Psoas muscle (tissue), 8 donors: ENCODE data around the gene GRK1. TPM values are rescaled to one million over a fixed set of nuclear protein-coding genes. Genes with fewer than 3 reads are reported as not detected.

Experiments used
- ATAC-seq, 4 donors: fragments of 200-7000 bp; cut with Tn5 transposase; one replicate each; pipeline ENCODE4 v1.9.1; 2020; ENCODE audit warnings: moderate library complexity in 3 of 4, mild to moderate bottlenecking in 2 of 4
- DNase-seq, 2 donors: peaks; one replicate each; pipeline ENCODE4 v3.0.0-alpha.2; 2020
- H3K27ac ChIP-seq: fragments of 200-600 bp; one replicate; pipeline ENCODE4 v1.8.0; 2022
- H3K27me3 ChIP-seq, 3 donors: fragments of 200-600 bp in 1 of 3; one replicate each; pipeline versions ENCODE4 v1.6.1 to v1.8.0; 2013 to 2022; ENCODE audit warnings: low read length in 2 of 3, mild to moderate bottlenecking in 2 of 3, moderate library complexity in 1 of 3; ENCODE audit not compliant: insufficient read depth in 3 of 3
- H3K36me3 ChIP-seq, 2 donors: fragments of 200-600 bp in 1 of 2; one replicate each; pipeline versions ENCODE4 v1.6.1 to v1.8.0; 2013 to 2022; ENCODE audit warnings: low read depth in 1 of 2, mild to moderate bottlenecking in 1 of 2, moderate library complexity in 1 of 2; ENCODE audit not compliant: insufficient read depth in 1 of 2
- H3K4me1 ChIP-seq: fragments of 200-600 bp; one replicate; pipeline ENCODE4 v1.8.0; 2022
- H3K4me3 ChIP-seq: fragments of 200-600 bp; one replicate; pipeline ENCODE4 v1.8.0; 2022; ENCODE audit warnings: mild to moderate bottlenecking
- H3K9me3 ChIP-seq: fragments of 200-600 bp; one replicate; pipeline ENCODE4 v1.8.0; 2022
- CTCF ChIP-seq: fragments of 200-600 bp; IDR thresholded peaks from one replicate; pipeline ENCODE4 v1.8.0; 2022; ENCODE audit warnings: antibody characterized with exemption
- WGBS, 3 donors: extraction: QIAGEN DNeasy Blood & Tissue Kit; methylation state at CpG; one replicate each; pipeline versions ENCODE4 v1.1.6 to v1.1.7; 2013; 5-methylcytosine and 5-hydroxymethylcytosine counted together
- intact Hi-C, 2 donors: fragments of 100-400 bp; cut with DNase I; formaldehyde crosslinking; loops; one replicate each; pipeline versions ENCODE4 v1.11.0 to v1.14.2; 2022
- polyA plus RNA-seq, 3 donors: library from polyadenylated mRNA; stranded (reverse); fragments of 200-250 nt; gene quantifications; one replicate each; pipeline ENCODE4 v1.2.3, GENCODE V29; 2013
- total RNA-seq, 4 donors: library from RNA; stranded (reverse); fragmentation: NEBNext Ultra II Directional in 2 of 4; extraction: Animal tissue kit (Norgen Biotek cat#: 25700) in 2 of 4; gene quantifications; one replicate each; pipeline versions ENCODE4 v1.2.1 to v1.2.4, GENCODE V29; 2021 to 2023
- donor health status: healthy with polysubstance abuse.
- donor health status: DM: no; HTN: no; CAD: no; lungs with moderate emphysema.
- donor health status: Bipolar disorder and iron deficiency.
- donor health status: healthy.
- donor health status: DM: yes; HTN: yes; CAD: no.
- donor health status: DM: no; HTN: no; CAD: no.
- donor health status: DM: no; HTN: no; CAD: no.
- donor health status: DM: yes; HTN: yes; CAD: no.

GRK1 gene
- total and polyA plus RNA-seq, 7 donors, result 0.10 TPM; not detected in 6

- Histone ChIP-seq H3K27ac (no peak overlapping the region), H3K4me1 (no peaks in the 10 kb centered on the region), H3K4me3 (no peak overlapping the region), H3K36me3 (no peaks in the 10 kb centered on the region), H3K9me3 (no peaks in the 10 kb centered on the region), H3K27me3 (peaks cover 0 to 28% (median 2%) of the 10 kb centered on the region in 3 donors)
- intact Hi-C loops, result no loop called here
- ATAC-seq, result no peak
- no peak for DNase-seq
- 87 to 89% (median 89%) methylated on average over 32 of the region's 32 CpGs for WGBS, 3 donors
- TF ChIP-seq CTCF, result no peak
These were observed 64.5 kb downstream of the GRK1 start for GRCh38 chr13:113731192-113732175.

- no peak for DNase-seq
- no peak for TF ChIP-seq CTCF
- Histone ChIP-seq H3K4me1 (no peaks in the 10 kb centered on the region), H3K27me3 (peaks cover 0 to 33% (median 2%) of the 10 kb centered on the region in 3 donors), H3K9me3 (no peaks in the 10 kb centered on the region), H3K36me3 (no peaks in the 10 kb centered on the region), H3K27ac (no peak overlapping the region), H3K4me3 (no peak overlapping the region)
- 80 to 88% (median 86%) methylated on average over 29 of the region's 29 CpGs for WGBS, 3 donors
- no peak for ATAC-seq
- intact Hi-C loops, result no loop called here
These were observed 65.3 kb downstream of the GRK1 start for GRCh38 chr13:113732176-113732960.

DNA sequence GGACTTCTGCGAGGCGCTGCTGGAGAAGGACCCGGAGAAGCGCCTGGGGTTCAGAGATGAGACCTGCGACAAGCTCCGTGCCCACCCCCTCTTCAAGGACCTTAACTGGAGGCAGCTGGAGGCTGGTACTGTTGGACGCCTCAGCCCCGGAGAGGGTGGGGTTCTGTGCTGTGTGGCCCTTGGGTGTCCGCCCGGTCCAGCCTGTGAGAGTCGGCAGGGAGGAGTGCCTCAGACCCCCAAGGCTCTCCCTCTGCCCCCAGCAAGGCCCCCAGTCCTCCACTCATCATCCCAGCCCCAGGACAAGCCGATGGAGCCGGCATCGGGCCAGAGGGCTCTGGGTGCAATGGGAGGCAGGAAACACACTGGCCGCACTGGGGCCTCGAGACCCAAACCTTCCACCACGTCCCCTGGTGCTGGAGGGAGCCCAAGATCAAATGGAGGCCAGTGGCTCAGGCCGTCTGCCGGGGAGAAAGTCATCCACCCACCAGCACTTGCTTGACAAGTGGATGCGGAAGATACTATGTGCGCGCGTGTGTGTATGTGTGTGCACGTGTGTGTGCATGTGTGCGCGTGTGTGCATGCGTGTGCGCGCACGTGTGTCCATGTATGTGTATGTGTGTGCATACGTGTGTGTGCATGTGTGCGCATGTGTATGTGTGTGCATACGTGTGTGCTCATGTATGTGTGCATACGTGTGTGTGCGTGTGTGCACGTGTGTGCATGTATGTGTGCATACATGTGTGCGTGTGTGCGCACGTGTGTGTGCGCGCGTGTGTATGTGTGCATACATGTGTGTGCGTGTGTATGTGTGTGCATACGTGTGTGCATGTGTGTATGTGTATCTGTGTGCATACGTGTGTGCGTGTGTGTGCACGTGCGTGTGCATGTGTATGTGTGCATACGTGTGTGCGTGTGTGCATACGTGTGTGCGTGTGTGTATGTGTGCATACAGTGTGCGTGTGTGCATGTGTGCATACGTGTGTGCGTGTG lies 66.2 kb downstream of the GRK1 start:
- no peak for DNase-seq
- TF ChIP-seq CTCF, result no peak

DNA sequence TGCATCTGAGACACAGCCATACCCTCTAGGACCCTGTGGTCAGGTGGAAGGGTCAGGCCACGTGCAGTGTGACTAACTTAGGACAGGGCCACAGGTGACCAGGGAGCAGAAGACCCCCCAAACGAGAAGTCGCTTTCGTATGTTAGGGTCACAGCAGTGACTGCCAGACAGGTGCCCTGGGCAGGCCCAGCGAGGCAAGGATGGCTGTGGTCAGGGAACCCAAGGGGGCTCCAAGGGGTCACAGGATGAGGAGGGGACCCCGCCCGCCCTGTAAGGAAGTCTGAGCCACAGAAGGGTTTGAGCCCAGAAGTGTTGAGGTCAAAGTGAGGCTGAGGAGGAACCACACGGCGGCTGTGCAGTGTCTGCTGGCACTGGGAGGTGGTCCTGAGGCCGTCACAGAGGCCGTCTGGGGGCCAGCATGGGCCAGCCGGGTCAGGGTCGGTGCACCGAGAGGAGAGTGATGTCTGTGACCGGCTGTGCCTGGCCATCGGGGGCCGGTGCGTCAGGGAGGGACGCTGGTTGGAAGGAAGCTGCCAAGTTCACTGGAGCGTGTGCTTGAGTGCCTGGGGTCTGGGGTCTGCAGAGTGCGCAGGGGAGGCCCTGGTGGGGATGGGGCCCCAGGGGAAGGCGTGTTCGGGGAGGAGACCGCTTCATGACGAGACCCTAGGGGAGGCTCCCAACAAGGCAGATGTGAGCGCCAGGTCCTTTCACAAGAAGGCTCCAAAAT lies 67.2 kb downstream of the GRK1 start:
- 78 to 84% (median 78%) methylated on average over 24 to 26 of the region's 26 CpGs for WGBS, 3 donors
- ATAC-seq (no peak), DNase-seq (no peak)
- Histone ChIP-seq H3K27me3 (peaks cover 0 to 39% (median 0%) of the 10 kb centered on the region in 3 donors), H3K36me3 (no peaks in the 10 kb centered on the region), H3K4me1 (no peaks in the 10 kb centered on the region), H3K9me3 (no peaks in the 10 kb centered on the region), H3K4me3 (no peak overlapping the region), H3K27ac (no peak overlapping the region)
- intact Hi-C loops, result no loop called here
- TF ChIP-seq CTCF, result no peak

More for the DNA sequence above, 66.2 kb downstream of the GRK1 start:
- intact Hi-C loops, result no loop called here
- WGBS, 3 donors, result 86 to 91% (median 91%) methylated on average over 55 of the region's 55 CpGs
- H3K36me3 ChIP-seq, result no peaks in the 10 kb centered on the region
- H3K4me1 ChIP-seq, result no peaks in the 10 kb centered on the region
- ATAC-seq, result no peak
- no peak overlapping the region for H3K27ac ChIP-seq
- no peaks in the 10 kb centered on the region for H3K9me3 ChIP-seq
- H3K27me3 ChIP-seq, result peaks cover 0 to 37% (median 2%) of the 10 kb centered on the region in 3 donors
- H3K4me3 ChIP-seq, result no peak overlapping the region
